SIG-M5 treated with dmso at 0.1 percent for 504 hours (cell line): ENCODE results near the gene CEP135.

Experiments
- DNase-seq: peaks from one replicate; lab custom pipeline; 2025; ENCODE audit not compliant: unreplicated experiment; lab: John Stamatoyannopoulos, UW

The CEP135 gene

DNA sequence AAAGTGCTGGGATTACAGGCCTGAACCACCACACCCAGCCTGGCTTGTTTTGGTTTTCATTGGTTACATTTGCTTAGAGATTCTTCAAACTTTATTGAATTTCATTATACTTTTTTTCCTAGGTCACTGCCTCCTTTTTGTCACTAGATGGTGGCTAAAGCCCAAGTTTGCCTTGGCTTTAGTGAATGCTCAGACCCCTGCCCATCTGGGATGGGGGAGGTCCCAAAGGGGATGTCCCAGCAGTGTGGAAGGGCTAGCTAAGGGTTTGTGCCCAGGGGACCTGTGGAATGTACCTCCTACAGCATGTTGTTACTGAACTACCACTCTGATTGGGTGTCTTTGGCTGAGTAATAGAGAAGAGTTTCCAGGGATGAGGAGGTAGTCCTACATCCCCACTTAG, 58.4 kb downstream of the CEP135 start:
- DNase-seq: no peak

DNA sequence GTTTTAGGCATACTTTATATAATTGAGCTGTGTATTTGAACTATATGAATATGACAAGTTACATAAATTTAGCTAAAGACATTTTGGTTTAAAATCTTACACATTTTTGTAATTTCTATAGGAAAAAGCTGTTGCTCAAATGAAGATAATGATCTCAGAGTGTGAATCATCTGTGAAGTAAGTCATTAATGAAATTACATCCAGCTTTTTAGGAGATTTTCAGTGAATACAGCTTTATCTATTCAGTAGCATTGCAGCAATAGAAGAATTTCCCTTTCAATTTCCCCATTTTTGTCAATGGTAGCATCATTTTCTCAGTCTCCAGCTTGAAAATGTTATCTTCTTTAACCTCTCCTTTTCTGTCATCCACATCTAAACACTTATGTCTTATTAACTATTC, 59.5 kb downstream of the CEP135 start:
- DNase-seq: no peak

DNA sequence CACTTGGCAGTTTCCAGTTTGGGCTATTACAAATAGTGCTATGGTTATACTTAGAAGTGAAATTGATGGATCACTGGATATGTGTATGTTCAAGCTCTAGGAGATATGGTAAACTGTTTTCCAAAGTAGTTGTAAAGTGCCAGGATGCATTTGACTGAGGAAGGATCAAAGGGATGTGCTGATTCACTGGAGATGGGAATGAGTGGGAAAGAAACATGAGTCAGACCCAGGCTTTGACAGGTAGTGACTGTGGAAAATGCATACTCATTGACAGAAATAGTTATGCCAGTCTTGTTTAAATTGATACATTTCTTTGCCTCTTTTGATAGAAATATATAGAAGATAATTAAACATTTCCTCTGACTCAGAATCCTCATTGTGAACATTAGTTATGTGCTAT, 77.9 kb downstream of the CEP135 start:
- no peak for DNase-seq

DNA sequence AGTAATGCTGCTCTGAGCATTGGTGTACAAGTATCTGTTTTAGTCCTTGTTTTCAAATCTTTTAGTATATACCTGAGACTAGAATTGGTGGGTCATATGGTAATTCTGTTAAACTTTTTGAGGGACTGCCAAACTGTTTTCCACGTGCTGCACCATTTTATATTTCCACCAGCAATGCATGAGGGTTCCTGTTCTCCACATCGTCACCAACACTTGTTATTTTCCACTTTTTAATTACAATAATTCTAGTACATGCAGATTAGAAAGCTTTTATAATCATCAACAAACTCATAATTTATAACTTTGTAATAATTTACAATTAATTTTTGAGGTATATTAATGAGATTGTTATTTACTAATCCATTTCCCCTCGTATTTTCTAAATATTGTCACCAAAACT, 79.4 kb downstream of the CEP135 start:
- no peak for DNase-seq

DNA sequence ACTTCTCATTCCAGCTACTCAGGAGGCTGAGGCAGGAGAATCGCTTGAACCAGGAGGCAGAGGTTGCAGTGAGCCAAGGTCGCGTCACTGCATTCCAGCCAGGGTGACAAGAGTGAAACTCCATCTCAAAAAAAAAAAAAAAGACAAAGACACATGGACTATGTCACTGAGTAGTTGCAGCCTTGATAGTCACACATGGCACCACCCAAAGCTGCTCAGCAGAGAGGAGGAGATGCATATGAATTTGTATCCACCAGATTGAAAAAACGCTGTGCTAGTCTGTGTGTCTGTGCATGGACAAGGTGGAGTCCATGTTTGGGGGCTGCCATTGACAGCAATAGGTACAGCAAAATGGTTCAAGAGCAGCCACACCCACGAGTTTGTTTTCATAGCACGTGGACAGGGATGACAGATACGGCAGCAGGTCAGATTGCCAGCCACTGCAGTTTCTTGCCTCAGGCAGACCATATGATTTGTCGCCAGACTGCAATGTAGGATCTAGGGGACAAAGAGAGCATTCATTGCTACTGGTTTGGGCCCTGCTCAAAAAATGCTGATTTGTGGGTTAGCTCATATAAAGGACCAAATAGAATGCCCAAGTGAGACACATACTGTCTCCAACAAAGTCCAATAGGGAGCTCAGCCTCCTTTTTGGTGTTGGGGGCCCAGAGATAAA, 89.9 kb downstream of the CEP135 start:
- DNase-seq: no peak

- no peak for DNase-seq
Observed at GRCh38 chr4:56040842-56041241, 92.1 kb downstream of the CEP135 start.

DNA sequence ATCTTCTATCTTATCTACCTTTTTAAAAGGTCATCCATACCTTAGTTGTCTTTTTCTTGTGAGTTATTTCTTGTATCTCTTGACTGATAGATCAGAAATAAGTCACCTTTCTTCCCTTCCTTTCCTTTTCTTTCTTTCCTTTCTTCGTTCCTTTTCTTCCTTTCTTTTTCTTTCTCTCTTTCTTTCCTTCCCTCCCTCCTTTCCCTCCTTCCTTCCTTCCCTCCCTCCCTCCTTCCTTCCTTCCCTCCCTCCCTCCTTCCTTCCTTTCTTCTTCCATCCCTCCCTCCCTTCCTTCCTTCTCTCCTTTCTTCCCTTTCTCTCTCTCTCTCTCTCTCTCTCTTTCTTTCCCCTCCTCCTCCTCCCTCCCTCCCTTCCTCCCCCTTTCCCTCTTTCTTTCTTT, 93.5 kb downstream of the CEP135 start:
- DNase-seq: no peak

- DNase-seq: no peak
Observed at GRCh38 chr4:56048383-56048701, 99.6 kb downstream of the CEP135 start.

- DNase-seq: no peak
Observed at GRCh38 chr4:56048702-56049431, 100.1 kb downstream of the CEP135 start.

DNA sequence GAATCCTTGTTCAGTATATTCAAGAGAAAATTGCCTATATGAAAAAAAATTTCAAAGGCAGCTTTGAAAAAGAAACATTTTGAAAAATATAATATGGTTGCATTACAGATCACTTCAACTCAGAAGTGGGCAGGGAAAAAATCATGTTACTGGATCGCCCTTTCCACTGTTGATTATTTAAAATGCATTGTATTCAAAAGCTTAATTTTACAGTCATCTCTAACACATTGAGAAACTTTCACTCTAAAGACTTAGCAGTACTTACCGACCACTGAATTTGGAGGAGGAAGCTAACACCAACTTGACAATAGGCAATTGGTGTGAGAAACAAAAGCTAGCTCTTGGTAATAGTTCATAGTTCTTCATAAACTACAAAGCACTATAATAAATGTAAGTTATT, 101.9 kb downstream of the CEP135 start:
- DNase-seq: no peak

DNA sequence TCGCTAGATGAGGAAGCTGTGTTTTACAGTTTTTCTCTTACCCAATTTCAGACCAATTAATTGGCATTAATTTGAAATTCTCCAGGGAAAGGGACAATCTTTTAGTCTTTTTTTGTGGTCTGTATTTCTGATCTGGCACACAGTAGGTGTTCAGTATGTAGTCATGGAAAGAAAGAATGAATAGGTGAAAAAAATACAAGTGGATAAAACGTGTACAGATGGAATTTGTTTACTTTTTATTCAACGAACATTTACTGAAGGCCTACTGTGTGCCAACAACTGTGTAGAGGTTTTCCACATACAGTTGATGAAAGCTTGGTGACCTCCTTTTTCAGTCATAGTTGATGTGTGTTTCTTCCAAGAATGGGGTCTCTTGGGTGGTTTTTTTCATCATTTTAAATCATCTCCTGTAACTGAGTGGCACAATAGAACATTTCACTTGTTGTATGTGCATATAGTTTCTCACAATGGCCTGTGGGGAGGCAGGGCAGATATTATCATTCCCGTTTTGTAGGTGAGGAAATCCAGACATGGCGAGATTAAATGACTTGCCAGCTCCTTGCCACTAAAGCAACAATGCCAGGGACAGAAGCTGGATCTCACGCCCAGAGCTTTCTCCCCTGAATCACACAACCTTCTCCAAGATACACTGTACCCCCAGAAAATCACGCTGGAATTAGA, 102.4 kb downstream of the CEP135 start:
- DNase-seq: no peak

DNA sequence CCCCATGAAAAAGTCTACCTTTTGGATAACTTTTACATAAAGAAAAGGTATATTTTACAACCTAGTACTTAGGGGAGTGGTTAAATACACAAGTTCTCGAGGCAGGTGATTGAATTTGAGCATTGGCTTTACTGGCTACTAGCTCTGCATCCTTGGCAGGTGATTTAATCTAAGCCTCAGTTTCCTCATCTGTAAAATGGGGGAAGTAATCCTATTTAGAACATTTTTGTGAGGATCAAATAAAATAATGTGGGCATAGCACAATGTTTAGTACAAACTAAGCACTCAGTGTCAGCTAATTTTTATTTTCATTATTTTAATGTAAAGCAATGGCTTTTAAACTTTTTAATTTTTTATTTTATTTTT, 102.9 kb downstream of the CEP135 start:
- no peak for DNase-seq

- no peak for DNase-seq
Observed at GRCh38 chr4:56052481-56052880, 103.7 kb downstream of the CEP135 start.

DNA sequence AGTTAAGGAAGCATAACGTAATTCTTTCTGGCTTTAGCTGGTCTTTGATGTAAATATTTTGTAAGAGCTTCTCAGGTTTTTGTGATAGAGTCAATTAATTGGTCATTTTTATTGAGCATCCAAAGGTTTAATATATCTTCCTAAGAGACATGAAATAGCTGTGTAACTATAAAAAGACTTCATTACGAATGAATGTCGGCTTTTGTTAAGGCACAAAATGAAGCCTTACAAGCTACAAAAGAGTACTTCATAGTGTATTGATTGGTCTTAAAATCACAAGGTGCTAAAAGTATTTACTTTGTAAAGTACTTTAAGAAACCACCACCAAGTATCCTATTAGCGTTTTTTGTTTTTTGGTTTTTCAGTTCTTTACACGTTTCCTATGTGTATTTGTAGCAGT, 104.2 kb downstream of the CEP135 start:
- no peak for DNase-seq

DNA sequence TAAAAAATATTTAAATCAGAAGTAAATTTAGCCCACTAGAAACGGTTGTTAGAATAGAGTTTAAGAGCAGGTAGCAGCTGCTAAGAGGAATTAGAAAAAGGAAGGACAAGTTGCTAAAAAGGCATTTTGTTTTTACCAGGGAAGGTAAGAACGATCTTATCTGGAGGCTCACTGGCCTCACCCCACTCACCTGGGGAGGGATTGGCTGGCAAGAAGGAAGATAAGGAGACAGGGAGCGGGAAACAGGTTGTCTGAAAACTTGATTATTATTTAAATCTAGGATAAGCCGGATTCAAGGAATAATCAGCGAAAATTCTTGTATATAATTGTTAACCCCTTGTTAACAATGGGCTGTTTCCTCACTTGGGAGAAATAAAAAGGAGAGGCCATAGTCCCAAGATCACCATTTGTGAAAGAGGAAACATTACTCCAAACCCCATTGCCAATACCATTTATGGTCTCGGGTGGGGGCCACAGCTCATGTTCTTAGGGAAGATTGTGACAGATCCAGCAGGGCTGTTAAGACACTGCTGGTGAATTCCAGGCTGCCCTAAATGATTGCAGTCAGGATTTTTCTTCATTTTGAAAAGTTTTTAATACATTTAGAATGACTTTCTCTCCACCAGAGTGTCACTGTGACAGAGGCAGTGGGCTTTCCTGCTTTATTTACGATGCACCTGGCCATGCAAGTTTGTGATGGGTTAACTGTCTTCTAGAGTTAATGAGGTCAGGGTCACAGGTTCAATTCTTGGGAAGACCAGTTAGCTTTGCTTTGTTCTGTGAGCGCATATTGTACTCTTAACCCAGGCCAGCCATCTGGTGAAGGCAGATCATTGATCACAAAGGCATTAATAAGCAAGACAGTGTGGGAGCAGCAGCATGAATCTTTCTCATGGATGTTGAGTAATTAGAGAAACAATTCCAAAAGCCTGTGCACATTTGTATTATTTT, 106.6 kb downstream of the CEP135 start:
- no peak for DNase-seq

GRCh38 chr4:56055991-56056390, 107.2 kb downstream of the CEP135 start:
- no peak for DNase-seq

DNA sequence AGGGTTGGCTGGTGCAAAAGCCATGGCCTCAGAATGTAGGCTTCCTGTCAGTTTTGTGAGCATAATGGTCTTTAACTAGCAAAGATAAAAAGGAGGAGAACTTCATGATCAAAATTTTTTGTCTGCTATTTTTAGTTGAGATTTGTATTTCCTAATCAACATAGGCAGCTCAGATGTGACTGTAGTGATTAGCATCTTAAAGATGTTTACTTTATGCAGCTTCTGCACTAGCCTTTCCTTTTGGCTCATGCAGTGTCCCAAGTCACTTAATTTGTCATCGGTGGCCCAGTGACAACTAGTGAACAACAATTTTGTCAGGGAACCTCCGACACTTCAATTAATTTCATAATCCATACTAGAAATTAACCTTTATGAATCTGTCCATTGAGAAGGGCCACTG, 109.8 kb downstream of the CEP135 start:
- no peak for DNase-seq

DNA sequence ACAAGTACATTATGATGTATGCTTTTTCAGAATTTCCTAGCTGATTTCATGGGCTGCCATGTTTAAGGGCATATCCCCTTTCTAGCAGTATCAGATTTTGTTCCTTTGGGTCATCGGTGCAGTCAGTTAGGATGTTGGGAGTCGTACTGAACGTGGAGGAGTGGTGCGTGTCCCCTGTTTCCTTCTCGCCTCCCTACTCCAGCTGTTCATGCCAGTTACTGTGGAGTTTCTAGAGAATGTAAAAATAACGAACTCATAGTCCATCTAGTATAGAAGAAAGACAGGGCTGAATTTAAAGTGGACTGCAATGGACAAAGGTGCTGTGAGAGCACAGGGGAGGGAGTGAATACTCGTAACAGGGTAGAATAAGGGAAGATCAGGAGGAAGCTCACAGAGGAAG, 111.3 kb downstream of the CEP135 start:
- no peak for DNase-seq

DNA sequence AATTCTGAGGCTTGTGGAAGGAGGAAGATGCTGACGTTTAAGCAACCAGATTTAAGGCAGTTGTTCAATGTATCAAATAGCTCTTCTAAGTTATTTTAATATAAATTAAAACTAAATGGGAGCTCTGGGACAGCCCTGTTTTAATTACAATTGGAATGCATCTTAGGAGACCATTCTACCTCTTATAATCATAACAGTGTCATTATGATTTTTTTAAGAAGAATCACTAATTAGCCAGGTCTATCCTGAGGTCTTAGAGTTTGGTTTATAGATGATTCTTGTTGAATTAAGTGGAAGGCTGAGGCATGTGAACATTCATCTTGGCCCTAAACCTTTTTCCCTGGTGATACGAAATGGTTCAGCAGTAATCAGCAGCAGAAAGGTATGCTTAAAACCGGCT, 113.4 kb downstream of the CEP135 start:
- DNase-seq: no peak

- DNase-seq: no peak
Observed at GRCh38 chr4:56062526-56063145, 113.9 kb downstream of the CEP135 start.

- DNase-seq: no peak
Observed at GRCh38 chr4:56066493-56066892, 117.7 kb downstream of the CEP135 start.
